Lower leg skin (tissue), 3 donors: ENCODE results near the gene FGFR2.

Source experiments
- CTCF ChIP-seq, 3 donors: fragments of 450-650 bp; IDR thresholded peaks; one replicate each; pipeline ENCODE4 v1.5.1; 2016; ENCODE audit warnings: antibody characterized with exemption in 3 of 3, mild to moderate bottlenecking in 3 of 3, moderate library complexity in 2 of 3
- POLR2A ChIP-seq, 2 donors: fragments of 450-650 bp; IDR thresholded peaks; one replicate each; pipeline ENCODE4 v1.6.1; 2016 to 2017; ENCODE audit warnings: antibody characterized with exemption in 2 of 2, mild to moderate bottlenecking in 1 of 2, moderate library complexity in 1 of 2

- TF ChIP-seq CTCF (IDR thresholded peaks at IDR 0.05) (no peak), POLR2A (IDR thresholded peaks at IDR 0.05) (no peak)
Measured at GRCh38 chr10:121494296-121494695, 103.9 kb downstream of the FGFR2 start.
